ENCODE measurements around the gene HK1.
"Not testable (repeated sequence)": the region's sequence is repeated elsewhere in the genome, so short reads cannot be mapped to it uniquely, and the experiment has no call there.

HK1 gene

GRCh38 chr10:69259547-69260243 lies 18.6 kb upstream of the HK1 start:
- no peak for DNase-seq (ENCODE audit: low spot score)

- no peak for DNase-seq (ENCODE audit: low spot score)
These were observed 17.1 kb upstream of the HK1 start for GRCh38 chr10:69261184-69261583.

- DNase-seq (ENCODE audit: low spot score), result no peak
These were observed 16.0 kb upstream of the HK1 start for GRCh38 chr10:69262292-69262751.

- DNase-seq (ENCODE audit: low spot score), result no peak
These were observed 12.8 kb upstream of the HK1 start for GRCh38 chr10:69265521-69265920.

- no peak for DNase-seq (ENCODE audit: low spot score)
These were observed 9.4 kb upstream of the HK1 start for GRCh38 chr10:69268761-69269416.

GRCh38 chr10:69269761-69270160 lies 8.5 kb upstream of the HK1 start:
- no peak for DNase-seq (ENCODE audit: low spot score)

- DNase-seq (ENCODE audit: low spot score), result no peak
These were observed 7.3 kb upstream of the HK1 start for GRCh38 chr10:69270990-69271389.

- no peak for DNase-seq (ENCODE audit: low spot score)
These were observed 5.7 kb upstream of the HK1 start for GRCh38 chr10:69272624-69273023.

- no peak for DNase-seq (ENCODE audit: low spot score)
These were observed 2.9 kb upstream of the HK1 start for GRCh38 chr10:69275444-69275843.

GRCh38 chr10:69276503-69276902 lies 1.8 kb upstream of the HK1 start:
- DNase-seq (ENCODE audit: low spot score), result no peak

GRCh38 chr10:69279110-69279509 lies 814 bp downstream of the HK1 start:
- DNase-seq (ENCODE audit: low spot score), result no peak

- no peak for DNase-seq (ENCODE audit: low spot score)
These were observed 3.5 kb downstream of the HK1 start for GRCh38 chr10:69281507-69282413.

- not testable (repeated sequence) for DNase-seq (ENCODE audit: low spot score)
These were observed 6.1 kb downstream of the HK1 start for GRCh38 chr10:69284402-69284801.

GRCh38 chr10:69285699-69286098 lies 7.4 kb downstream of the HK1 start:
- no peak for DNase-seq (ENCODE audit: low spot score)

GRCh38 chr10:69287181-69287580 lies 8.9 kb downstream of the HK1 start:
- no peak for DNase-seq (ENCODE audit: low spot score)

GRCh38 chr10:69290993-69291392 lies 12.7 kb downstream of the HK1 start:
- no peak for DNase-seq (ENCODE audit: low spot score)

GRCh38 chr10:69292459-69292858 lies 14.2 kb downstream of the HK1 start:
- DNase-seq (ENCODE audit: low spot score), result no peak

GRCh38 chr10:69295027-69295636 lies 16.8 kb downstream of the HK1 start:
- DNase-seq (ENCODE audit: low spot score), result no peak

- no peak for DNase-seq (ENCODE audit: low spot score)
These were observed 25.3 kb downstream of the HK1 start for GRCh38 chr10:69303632-69304051.

GRCh38 chr10:69306421-69306820 lies 28.1 kb downstream of the HK1 start:
- DNase-seq (ENCODE audit: low spot score), result no peak

GRCh38 chr10:69307434-69307833 lies 29.1 kb downstream of the HK1 start:
- no peak for DNase-seq (ENCODE audit: low spot score)

GRCh38 chr10:69308304-69308703 lies 30.0 kb downstream of the HK1 start:
- DNase-seq (ENCODE audit: low spot score), result not testable (repeated sequence)

Measured in CD4-positive, alpha-beta T cell treated with Interleukin-15 for 4 hours (primary cell).